Hematopoietic multipotent progenitor cell treated with erythropoietin and hydrocortisone succinate and interleukin-3 and kit ligand, for 4 days (in vitro differentiated cells): ENCODE data around the gene MYZAP.

ENCODE experiments used
- DNase-seq: peaks from one replicate; pipeline ENCODE4 v3.0.0-alpha.2; 2015

MYZAP gene

GRCh38 chr15:57631386-57632110 is 39.8 kb downstream of the MYZAP start:
- no peak for DNase-seq

GRCh38 chr15:57634290-57634689 is 42.6 kb downstream of the MYZAP start:
- DNase-seq, result no peak

GRCh38 chr15:57635300-57635909 is 43.7 kb downstream of the MYZAP start:
- no peak for DNase-seq

- DNase-seq, result no peak
Observed at GRCh38 chr15:57637846-57638245, 46.1 kb downstream of the MYZAP start.

- no peak for DNase-seq
Observed at GRCh38 chr15:57639306-57639705, 47.6 kb downstream of the MYZAP start.

GRCh38 chr15:57640930-57641682 is 49.4 kb downstream of the MYZAP start:
- peak; percentile 63 for DNase-seq

GRCh38 chr15:57643826-57644225 is 52.1 kb downstream of the MYZAP start:
- no peak for DNase-seq

- DNase-seq, result no peak
Observed at GRCh38 chr15:57646087-57646486, 54.4 kb downstream of the MYZAP start.

- no peak for DNase-seq
Observed at GRCh38 chr15:57647071-57647790, 55.5 kb downstream of the MYZAP start.

- no peak for DNase-seq
Observed at GRCh38 chr15:57647791-57648130, 56.1 kb downstream of the MYZAP start.

GRCh38 chr15:57649138-57649537 is 57.4 kb downstream of the MYZAP start:
- no peak for DNase-seq

GRCh38 chr15:57651445-57651844 is 59.7 kb downstream of the MYZAP start:
- DNase-seq, result peak; percentile 13

GRCh38 chr15:57652481-57652880 is 60.8 kb downstream of the MYZAP start:
- DNase-seq, result no peak

- DNase-seq, result no peak
Observed at GRCh38 chr15:57654153-57654852, 62.6 kb downstream of the MYZAP start.

- DNase-seq, result no peak
Observed at GRCh38 chr15:57655053-57655452, 63.3 kb downstream of the MYZAP start.

GRCh38 chr15:57655809-57656208 is 64.1 kb downstream of the MYZAP start:
- DNase-seq, result no peak

GRCh38 chr15:57656434-57656833 is 64.7 kb downstream of the MYZAP start:
- DNase-seq, result no peak

GRCh38 chr15:57657619-57658018 is 65.9 kb downstream of the MYZAP start:
- no peak for DNase-seq

GRCh38 chr15:57662091-57662744 is 70.5 kb downstream of the MYZAP start:
- no peak for DNase-seq

GRCh38 chr15:57662802-57663201 is 71.1 kb downstream of the MYZAP start:
- DNase-seq, result no peak

- DNase-seq, result no peak
Observed at GRCh38 chr15:57663262-57663661, 71.6 kb downstream of the MYZAP start.

- DNase-seq, result no peak
Observed at GRCh38 chr15:57665194-57665593, 73.5 kb downstream of the MYZAP start.
